ENCODE measurements around the gene TBC1D12. TPM values are rescaled to one million over a fixed set of nuclear protein-coding genes. Genes with fewer than 3 reads are reported as not detected.

TBC1D12 gene
- total RNA-seq, 1 experiment from 2014 or later: 5.8 TPM

- no peak for DNase-seq (ENCODE audit: low spot score)
These were observed 3.1 kb downstream of the TBC1D12 start for GRCh38 chr10:94405406-94405805.

GRCh38 chr10:94407668-94408067 is 5.3 kb downstream of the TBC1D12 start:
- DNase-seq (ENCODE audit: low spot score): no peak

- no peak for DNase-seq (ENCODE audit: low spot score)
These were observed 6.8 kb downstream of the TBC1D12 start for GRCh38 chr10:94409021-94409657.

- DNase-seq (ENCODE audit: low spot score): no peak
These were observed 9.0 kb downstream of the TBC1D12 start for GRCh38 chr10:94411304-94411703.

DNA sequence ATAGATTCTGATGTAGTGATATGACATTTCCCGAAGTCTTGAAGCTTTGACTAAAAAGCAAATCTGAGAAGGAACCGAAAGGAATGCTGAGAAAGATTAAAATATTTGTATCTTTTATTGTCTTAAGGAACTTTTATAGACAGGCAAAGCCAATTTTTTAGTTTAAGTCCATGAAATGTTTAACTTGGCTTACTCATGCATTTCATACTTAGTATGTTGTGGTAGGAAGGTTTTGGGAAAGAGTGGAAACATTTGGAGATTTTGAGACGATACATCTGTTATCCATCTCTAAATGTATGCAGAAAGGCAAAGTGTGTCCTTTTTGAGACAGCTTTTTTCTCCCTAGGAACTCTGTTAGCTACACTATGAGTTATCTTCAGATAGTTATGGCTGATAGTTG is 10.1 kb downstream of the TBC1D12 start:
- no peak for DNase-seq (ENCODE audit: low spot score)

- no peak for DNase-seq (ENCODE audit: low spot score)
These were observed 11.0 kb downstream of the TBC1D12 start for GRCh38 chr10:94413361-94413760.

- DNase-seq (ENCODE audit: low spot score): no peak
These were observed 14.6 kb downstream of the TBC1D12 start for GRCh38 chr10:94416896-94417295.

- no peak for DNase-seq (ENCODE audit: low spot score)
These were observed 15.0 kb downstream of the TBC1D12 start for GRCh38 chr10:94417321-94417720.

GRCh38 chr10:94420516-94420915 is 18.2 kb downstream of the TBC1D12 start:
- no peak for DNase-seq (ENCODE audit: low spot score)

DNA sequence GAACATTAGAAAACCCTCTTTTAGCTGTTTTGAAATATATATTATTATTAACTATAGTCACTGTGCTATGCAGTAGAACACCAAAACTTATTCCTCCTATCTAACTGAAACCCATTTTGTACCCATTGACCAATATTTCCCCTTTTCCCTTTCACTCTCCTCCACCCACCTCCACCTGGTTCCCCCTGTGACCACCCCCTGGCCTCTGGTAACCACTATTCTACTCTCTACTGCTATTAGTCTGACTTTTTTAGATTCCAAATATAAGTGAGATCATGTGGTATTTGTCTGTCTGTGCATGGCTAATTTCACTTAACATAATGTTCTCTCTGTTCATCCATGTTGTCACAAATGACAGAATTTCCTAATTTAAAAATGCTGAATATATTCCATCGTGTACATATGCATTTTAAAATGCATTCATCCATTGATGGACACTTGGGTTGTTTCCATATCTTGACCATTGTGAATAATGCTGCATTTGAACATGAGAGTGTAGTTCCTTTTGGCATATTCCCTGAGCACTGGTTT is 18.7 kb downstream of the TBC1D12 start:
- no peak for DNase-seq (ENCODE audit: low spot score)

- DNase-seq (ENCODE audit: low spot score): no peak
These were observed 21.3 kb downstream of the TBC1D12 start for GRCh38 chr10:94423627-94424026.

- no peak for DNase-seq (ENCODE audit: low spot score)
These were observed 22.5 kb downstream of the TBC1D12 start for GRCh38 chr10:94424714-94425337.

DNA sequence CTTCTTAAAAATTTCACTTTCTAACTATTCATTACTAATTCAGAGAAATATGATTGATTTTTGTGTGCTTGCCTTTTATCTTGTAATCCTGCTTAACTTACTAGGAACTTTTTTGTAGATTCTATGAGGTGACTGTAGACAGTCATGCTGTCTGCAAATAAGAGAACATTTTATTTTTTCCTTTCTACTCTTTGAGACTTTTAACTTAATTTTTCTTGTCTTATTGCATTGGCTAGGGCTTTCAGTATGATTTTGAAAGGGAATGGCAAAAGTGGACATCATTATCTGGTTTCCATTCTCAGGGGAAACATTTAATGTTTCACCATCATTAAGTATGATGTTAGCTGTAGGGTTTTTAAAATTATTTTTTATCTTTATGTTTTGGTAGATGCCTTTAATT is 23.6 kb downstream of the TBC1D12 start:
- no peak for DNase-seq (ENCODE audit: low spot score)

DNA sequence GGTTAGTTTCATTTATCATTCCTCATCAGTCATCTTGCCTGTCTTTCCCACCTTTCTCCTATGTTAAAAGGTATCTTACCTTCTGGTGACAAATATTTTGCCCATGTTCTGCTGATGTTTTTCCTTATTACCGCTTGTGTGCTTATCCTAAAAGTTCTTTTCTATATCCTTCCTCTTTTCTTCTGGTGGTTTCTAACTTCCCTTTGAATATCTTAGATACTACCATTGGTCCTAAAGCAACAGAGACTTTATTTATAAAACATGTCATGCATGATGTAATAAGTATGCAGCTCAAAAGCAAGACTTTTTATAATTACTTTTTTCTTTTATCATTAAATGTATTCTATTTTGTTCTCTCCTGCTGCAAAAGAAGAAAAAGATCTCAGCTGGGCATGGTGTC is 24.8 kb downstream of the TBC1D12 start:
- DNase-seq (ENCODE audit: low spot score): no peak

- DNase-seq (ENCODE audit: low spot score): no peak
These were observed 26.7 kb downstream of the TBC1D12 start for GRCh38 chr10:94428766-94429707.

GRCh38 chr10:94430701-94431100 is 28.4 kb downstream of the TBC1D12 start:
- no peak for DNase-seq (ENCODE audit: low spot score)

DNA sequence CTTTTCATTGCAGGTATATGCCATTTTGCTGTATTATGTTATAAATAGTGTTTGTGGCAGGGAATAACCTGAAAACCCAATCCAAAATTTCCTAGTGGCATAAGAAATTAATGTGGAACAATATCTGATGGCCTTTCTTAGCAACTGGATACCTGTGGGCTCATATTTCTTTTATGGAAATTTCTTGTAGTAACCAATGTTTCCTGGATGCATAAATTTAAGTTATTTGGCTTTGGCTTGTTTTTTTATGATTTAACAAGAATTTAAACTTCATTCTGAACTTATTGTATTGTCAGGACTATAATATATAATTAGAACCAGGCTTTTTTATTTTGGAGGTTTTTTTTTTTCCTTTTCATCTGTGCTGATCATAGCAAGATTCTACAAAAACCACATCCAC is 30.1 kb downstream of the TBC1D12 start:
- DNase-seq (ENCODE audit: low spot score): no peak

DNA sequence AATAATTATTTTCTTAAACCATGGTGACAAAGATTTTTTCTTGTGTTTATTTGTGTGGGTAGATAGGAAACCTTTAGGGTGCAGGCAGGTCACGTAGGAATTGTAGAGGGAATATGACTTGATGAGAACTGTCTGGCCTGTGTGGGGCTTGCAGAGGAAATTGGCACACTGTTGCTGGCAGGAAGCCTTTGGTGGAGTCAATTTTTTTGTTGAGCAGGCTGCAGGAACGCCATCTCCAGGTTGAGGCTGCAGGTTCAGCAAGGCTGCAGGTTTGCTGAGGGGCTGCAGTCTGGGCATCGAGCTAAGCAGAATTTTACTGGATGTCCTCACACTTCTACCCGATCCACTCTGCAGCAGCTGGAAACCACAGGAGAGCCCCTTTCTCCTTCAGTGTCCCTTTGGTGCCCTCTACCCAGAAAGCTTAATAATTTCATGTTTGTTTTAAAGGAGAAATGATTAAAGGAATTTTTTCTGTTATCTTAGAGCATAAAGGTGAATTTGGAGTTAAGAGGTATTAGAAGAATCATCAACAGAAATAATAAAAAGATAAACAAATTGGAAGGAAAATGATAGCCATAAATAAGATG is 37.0 kb downstream of the TBC1D12 start:
- DNase-seq (ENCODE audit: low spot score): peak; percentile 9

- no peak for DNase-seq (ENCODE audit: low spot score)
These were observed 37.8 kb downstream of the TBC1D12 start for GRCh38 chr10:94440096-94440495.

GRCh38 chr10:94443047-94443446 is 40.7 kb downstream of the TBC1D12 start:
- no peak for DNase-seq (ENCODE audit: low spot score)

- no peak for DNase-seq (ENCODE audit: low spot score)
These were observed 41.2 kb downstream of the TBC1D12 start for GRCh38 chr10:94443549-94443948.

DNA sequence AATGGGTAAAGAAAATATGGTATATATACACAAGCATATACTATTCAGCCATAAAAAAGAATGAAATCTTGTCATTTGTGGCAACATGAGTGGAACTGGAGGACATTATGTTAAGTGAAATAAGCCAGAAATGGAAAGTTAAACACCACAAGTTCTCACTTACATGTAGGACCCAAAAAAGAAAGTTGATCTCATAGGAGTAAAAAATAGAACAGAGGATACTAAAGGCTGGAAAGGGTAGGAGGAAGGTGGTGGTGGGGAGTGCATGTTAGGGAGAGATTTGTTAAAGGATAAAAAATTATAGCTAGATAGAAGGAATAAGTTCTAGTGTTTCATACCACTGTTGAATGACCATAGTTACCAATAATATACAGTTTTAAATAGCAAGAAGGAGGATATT is 48.4 kb downstream of the TBC1D12 start:
- no peak for DNase-seq (ENCODE audit: low spot score)

Data from HT-29 (cell line).